Psoas muscle (tissue), 7 donors: ENCODE measurements around the gene NPIPB8. TPM values are rescaled to one million over a fixed set of nuclear protein-coding genes. Genes with fewer than 3 reads are reported as not detected.

Source experiments
- polyA plus RNA-seq, 3 donors: library from polyadenylated mRNA; stranded (reverse); fragments of 200-250 nt; gene quantifications; one replicate each; pipeline ENCODE4 v1.2.3, GENCODE V29; 2013
- total RNA-seq, 4 donors: library from RNA; stranded (reverse); fragmentation: NEBNext Ultra II Directional in 2 of 4; extraction: Animal tissue kit (Norgen Biotek cat#: 25700) in 2 of 4; gene quantifications; one replicate each; pipeline versions ENCODE4 v1.2.1 to v1.2.4, GENCODE V29; 2021 to 2023
- donor health status: healthy with polysubstance abuse.
- donor health status: DM: no; HTN: no; CAD: no; lungs with moderate emphysema.
- donor health status: Bipolar disorder and iron deficiency.
- donor health status: healthy.
- donor health status: DM: no; HTN: no; CAD: no.
- donor health status: DM: no; HTN: no; CAD: no.
- donor health status: DM: yes; HTN: yes; CAD: no.

The NPIPB8 gene
- total and polyA plus RNA-seq, 7 donors: 0.78 TPM; not detected in 6

Other genes starting within 250 kb of the NPIPB8 start
- 100 to 1,000 TPM in 2 of 4 donors, 10 to 100 TPM in 2; 25.5 to 126 (median 94.2) TPM for gene EIF3CL, start 234.2 kb upstream of the NPIPB8 start, total RNA-seq
- gene EIF3CL, start 234.2 kb upstream of the NPIPB8 start, polyA plus RNA-seq: 100 to 1,000 TPM in 1 of 3 donors, 10 to 100 TPM in 2; 60.6 to 130 (median 84.5) TPM
- under 1 TPM in 1 of 4 donors, not detected in 3; 0.20 TPM for gene NPIPB7, start 165.7 kb upstream of the NPIPB8 start, total RNA-seq
- under 1 TPM in 1 of 3 donors, not detected in 2; 0.04 TPM for gene NPIPB7, start 165.7 kb upstream of the NPIPB8 start, polyA plus RNA-seq
- 10 to 100 TPM; 10.8 to 15.3 (median 14.0) TPM for gene CLN3, start 146.0 kb upstream of the NPIPB8 start, total RNA-seq
- gene CLN3, start 146.0 kb upstream of the NPIPB8 start, polyA plus RNA-seq: 10 to 100 TPM; 15.4 to 29.3 (median 18.3) TPM
- gene APOBR, start 143.4 kb upstream of the NPIPB8 start, total RNA-seq: under 1 TPM; 0.34 to 0.59 (median 0.36) TPM
- gene APOBR, start 143.4 kb upstream of the NPIPB8 start, polyA plus RNA-seq: under 1 TPM; 0.14 to 0.47 (median 0.26) TPM
- gene IL27, start 131.2 kb upstream of the NPIPB8 start, total RNA-seq: not detected
- gene IL27, start 131.2 kb upstream of the NPIPB8 start, polyA plus RNA-seq: under 1 TPM in 1 of 3 donors, not detected in 2; 0.10 TPM
- 100 to 1,000 TPM in 1 of 4 donors, 10 to 100 TPM in 3; 23.7 to 139 (median 34.9) TPM for gene NUPR1, start 99.1 kb upstream of the NPIPB8 start, total RNA-seq
- 100 to 1,000 TPM in 1 of 3 donors, 10 to 100 TPM in 2; 40.9 to 141 (median 63.2) TPM for gene NUPR1, start 99.1 kb upstream of the NPIPB8 start, polyA plus RNA-seq
- 10 to 100 TPM; 20.5 to 48.3 (median 25.9) TPM for gene SGF29, start 84.1 kb upstream of the NPIPB8 start, total RNA-seq
- gene SGF29, start 84.1 kb upstream of the NPIPB8 start, polyA plus RNA-seq: 10 to 100 TPM; 22.3 to 47.4 (median 29.4) TPM
- 1 to 10 TPM in 1 of 4 donors, under 1 TPM in 2, not detected in 1; 0.34 to 1.5 (median 0.52) TPM for gene SULT1A2, start 41.0 kb upstream of the NPIPB8 start, total RNA-seq
- gene SULT1A2, start 41.0 kb upstream of the NPIPB8 start, polyA plus RNA-seq: under 1 TPM in 2 of 3 donors, not detected in 1; 0.09 to 0.34 TPM
- gene SULT1A1, start 28.0 kb upstream of the NPIPB8 start, total RNA-seq: 10 to 100 TPM in 3 of 4 donors, 1 to 10 TPM in 1; 8.1 to 22.8 (median 13.4) TPM
- 1 to 10 TPM; 2.8 to 6.3 (median 3.5) TPM for gene SULT1A1, start 28.0 kb upstream of the NPIPB8 start, polyA plus RNA-seq
- gene EIF3C, start 73.4 kb downstream of the NPIPB8 start, total RNA-seq: 100 to 1,000 TPM; 434 to 640 (median 556) TPM
- gene EIF3C, start 73.4 kb downstream of the NPIPB8 start, polyA plus RNA-seq: 100 to 1,000 TPM; 344 to 676 (median 345) TPM
- gene NPIPB9, start 113.7 kb downstream of the NPIPB8 start, total RNA-seq: 1 to 10 TPM in 1 of 4 donors, under 1 TPM in 1, not detected in 2; 0.62 to 1.2 TPM
- under 1 TPM in 2 of 3 donors, not detected in 1; 0.12 to 0.39 TPM for gene NPIPB9, start 113.7 kb downstream of the NPIPB8 start, polyA plus RNA-seq
- gene ATXN2L, start 184.9 kb downstream of the NPIPB8 start, total RNA-seq: 10 to 100 TPM; 47.7 to 66.2 (median 55.4) TPM
- 10 to 100 TPM; 28.8 to 50.0 (median 37.2) TPM for gene ATXN2L, start 184.9 kb downstream of the NPIPB8 start, polyA plus RNA-seq
- 100 to 1,000 TPM; 155 to 233 (median 187) TPM for gene TUFM, start 208.3 kb downstream of the NPIPB8 start, total RNA-seq
- 100 to 1,000 TPM; 211 to 355 (median 240) TPM for gene TUFM, start 208.3 kb downstream of the NPIPB8 start, polyA plus RNA-seq
- gene SH2B1, start 225.8 kb downstream of the NPIPB8 start, total RNA-seq: 10 to 100 TPM; 22.9 to 44.6 (median 39.9) TPM
- 10 to 100 TPM; 21.0 to 47.5 (median 28.1) TPM for gene SH2B1, start 225.8 kb downstream of the NPIPB8 start, polyA plus RNA-seq
- 1,000 to 10,000 TPM in 3 of 4 donors, 100 to 1,000 TPM in 1; 639 to 2,539 (median 1,923) TPM for gene ATP2A1, start 240.4 kb downstream of the NPIPB8 start, total RNA-seq
- 1,000 to 10,000 TPM in 2 of 3 donors, 100 to 1,000 TPM in 1; 169 to 1,914 (median 1,496) TPM for gene ATP2A1, start 240.4 kb downstream of the NPIPB8 start, polyA plus RNA-seq